Activated naive CD4-positive, alpha-beta T cell treated with anti-CD3 and anti-CD28 coated beads for 36 hours (primary cell): ENCODE measurements around the gene PCP2. TPM values are rescaled to one million over a fixed set of nuclear protein-coding genes. Genes with fewer than 3 reads are reported as not detected.

ENCODE experiments used
- CTCF ChIA-PET: fragments of 350-600 bp; sonication (Branson Sonifier 250); formaldehyde crosslinking; loops from one replicate; lab custom pipeline; 2021; ENCODE audit warnings: antibody characterized with exemption; lab: Charles Lee
- DNase-seq: peaks from one replicate; pipeline ENCODE4 v3.0.0-alpha.2; 2020
- H3K27ac Mint-ChIP-seq: one replicate; pipeline ENCODE4 v1.8.0; 2021; ENCODE audit warnings: mild to moderate bottlenecking, mixed read lengths
- H3K27me3 Mint-ChIP-seq: one replicate; pipeline ENCODE4 v1.8.0; 2021; ENCODE audit warnings: low read depth, mixed read lengths
- H3K36me3 Mint-ChIP-seq: one replicate; pipeline ENCODE4 v1.8.0; 2021; ENCODE audit warnings: low read depth, mixed read lengths
- H3K4me1 Mint-ChIP-seq: one replicate; pipeline ENCODE4 v1.8.0; 2021; ENCODE audit warnings: low read depth, mixed read lengths
- H3K4me3 Mint-ChIP-seq: one replicate; pipeline ENCODE4 v1.8.0; 2021; ENCODE audit warnings: mild to moderate bottlenecking, moderate library complexity, mixed read lengths
- H3K9me3 Mint-ChIP-seq: one replicate; pipeline ENCODE4 v1.8.0; 2021; ENCODE audit warnings: mixed read lengths
- intact Hi-C: fragments of 100-400 bp; cut with micrococcal nuclease; formaldehyde crosslinking; loops from one replicate; pipeline ENCODE4 v1.15.1; 2023
- total RNA-seq, 2 experiments: library from RNA; stranded (reverse); gene quantifications; one replicate each; pipeline ENCODE4 v1.2.3, GENCODE V29; 2021

PCP2 gene
- total RNA-seq, 2 experiments from 2014 or later: 0.64 TPM; not detected in 1

GRCh38 chr19:7611541-7612279 lies 21.8 kb downstream of the PCP2 start:
- Mint-ChIP-seq H3K36me3 (peaks cover 3% of the 10 kb centered on the region), H3K9me3 (no peaks in the 10 kb centered on the region), H3K4me1 (no peaks in the 10 kb centered on the region), H3K27me3 (no peaks in the 10 kb centered on the region), H3K27ac (no peak overlapping the region), H3K4me3 (no peak overlapping the region)
- no peak for DNase-seq
- CTCF ChIA-PET: interaction anchor here (1.1 kb wide), 1 partner anchor 43 kb away, joined by 3 read pairs; no protein-coding TSS in a partner anchor
- intact Hi-C loops: no loop called here

- no peaks in the 10 kb centered on the region for H3K27me3 Mint-ChIP-seq
- H3K4me3 Mint-ChIP-seq: no peak overlapping the region
- H3K27ac Mint-ChIP-seq: no peak overlapping the region
- CTCF ChIA-PET: no interaction called here
- no peaks in the 10 kb centered on the region for H3K9me3 Mint-ChIP-seq
- no peaks in the 10 kb centered on the region for H3K4me1 Mint-ChIP-seq
- no peak for DNase-seq
- H3K36me3 Mint-ChIP-seq: no peaks in the 10 kb centered on the region
- intact Hi-C loops: no loop called here
Measured at GRCh38 chr19:7610491-7611240, 22.9 kb downstream of the PCP2 start.

GRCh38 chr19:7607874-7608560 lies 25.5 kb downstream of the PCP2 start:
- intact Hi-C loops: no loop called here
- CTCF ChIA-PET: interaction anchor here (0.6 kb wide), 1 partner anchor 1579 kb away, joined by 4 read pairs; no protein-coding TSS in a partner anchor
- no peak for DNase-seq
- Mint-ChIP-seq H3K4me3 (no peak overlapping the region), H3K27me3 (no peaks in the 10 kb centered on the region), H3K36me3 (no peaks in the 10 kb centered on the region), H3K9me3 (no peaks in the 10 kb centered on the region), H3K4me1 (no peaks in the 10 kb centered on the region), H3K27ac (no peak overlapping the region)

- Mint-ChIP-seq H3K4me1 (no peaks in the 10 kb centered on the region), H3K9me3 (no peaks in the 10 kb centered on the region), H3K4me3 (no peak overlapping the region), H3K27me3 (no peaks in the 10 kb centered on the region), H3K27ac (no peak overlapping the region), H3K36me3 (no peaks in the 10 kb centered on the region)
- intact Hi-C loops: no loop called here
- no peak for DNase-seq
- CTCF ChIA-PET: no interaction called here
Measured at GRCh38 chr19:7607212-7607873, 26.2 kb downstream of the PCP2 start.

- H3K4me1 Mint-ChIP-seq: no peaks in the 10 kb centered on the region
- DNase-seq: no peak
- H3K27me3 Mint-ChIP-seq: peaks cover 4% of the 10 kb centered on the region
- CTCF ChIA-PET: interaction anchor here (2.0 kb wide), 1 partner anchor 74 kb away, joined by 5 read pairs; the partner anchor contains the start of gene TRAPPC5
- intact Hi-C loops: no loop called here
- H3K4me3 Mint-ChIP-seq: no peak overlapping the region
- no peaks in the 10 kb centered on the region for H3K36me3 Mint-ChIP-seq
- no peak overlapping the region for H3K27ac Mint-ChIP-seq
- H3K9me3 Mint-ChIP-seq: no peaks in the 10 kb centered on the region
Measured at GRCh38 chr19:7606289-7606688, 27.2 kb downstream of the PCP2 start.

GRCh38 chr19:7605490-7606222 lies 27.9 kb downstream of the PCP2 start:
- H3K9me3 Mint-ChIP-seq: no peaks in the 10 kb centered on the region
- intact Hi-C loops: no loop called here
- H3K36me3 Mint-ChIP-seq: no peaks in the 10 kb centered on the region
- no peak overlapping the region for H3K27ac Mint-ChIP-seq
- no peak overlapping the region for H3K4me3 Mint-ChIP-seq
- peaks cover 4% of the 10 kb centered on the region for H3K27me3 Mint-ChIP-seq
- no peaks in the 10 kb centered on the region for H3K4me1 Mint-ChIP-seq
- CTCF ChIA-PET: interaction anchor here (0.8 to 2.0 kb wide), 3 partner anchors 27 to 75 kb away, joined by 3 to 5 read pairs (median 3); partner anchors contain the start of genes PCP2 and TRAPPC5
- DNase-seq: peak; percentile 33

GRCh38 chr19:7603919-7604318 lies 29.6 kb downstream of the PCP2 start:
- H3K4me1 Mint-ChIP-seq: no peaks in the 10 kb centered on the region
- no peak for DNase-seq
- no peak overlapping the region for H3K27ac Mint-ChIP-seq
- no peak overlapping the region for H3K4me3 Mint-ChIP-seq
- H3K9me3 Mint-ChIP-seq: no peaks in the 10 kb centered on the region
- H3K36me3 Mint-ChIP-seq: no peaks in the 10 kb centered on the region
- H3K27me3 Mint-ChIP-seq: peaks cover 4% of the 10 kb centered on the region
- CTCF ChIA-PET: no interaction called here
- intact Hi-C loops: no loop called here

GRCh38 chr19:7602935-7603497 lies 30.5 kb downstream of the PCP2 start:
- Mint-ChIP-seq H3K4me1 (no peaks in the 10 kb centered on the region), H3K4me3 (no peak overlapping the region), H3K27ac (no peak overlapping the region), H3K27me3 (peaks cover 7% of the 10 kb centered on the region), H3K9me3 (no peaks in the 10 kb centered on the region), H3K36me3 (no peaks in the 10 kb centered on the region)
- no peak for DNase-seq
- intact Hi-C loops: no loop called here
- CTCF ChIA-PET: no interaction called here

- Mint-ChIP-seq H3K4me3 (no peak overlapping the region), H3K36me3 (no peaks in the 10 kb centered on the region), H3K4me1 (no peaks in the 10 kb centered on the region), H3K27me3 (peaks cover 12% of the 10 kb centered on the region), H3K9me3 (no peaks in the 10 kb centered on the region), H3K27ac (no peak overlapping the region)
- no peak for DNase-seq
- CTCF ChIA-PET: no interaction called here
- intact Hi-C loops: no loop called here
Measured at GRCh38 chr19:7602240-7602934, 31.1 kb downstream of the PCP2 start.

- Mint-ChIP-seq H3K4me3 (no peak overlapping the region), H3K27ac (no peak overlapping the region), H3K36me3 (no peaks in the 10 kb centered on the region)
Measured at GRCh38 chr19:7600721-7601120, 32.8 kb downstream of the PCP2 start.

GRCh38 chr19:7598180-7598579 lies 35.3 kb downstream of the PCP2 start:
- H3K9me3 Mint-ChIP-seq: no peaks in the 10 kb centered on the region
- peaks cover 26% of the 10 kb centered on the region for H3K27me3 Mint-ChIP-seq
- H3K27ac Mint-ChIP-seq: no peak overlapping the region
- DNase-seq: no peak
- peaks cover 4% of the 10 kb centered on the region for H3K4me1 Mint-ChIP-seq
- intact Hi-C loops: no loop called here
- H3K36me3 Mint-ChIP-seq: no peaks in the 10 kb centered on the region
- H3K4me3 Mint-ChIP-seq: no peak overlapping the region
- CTCF ChIA-PET: interaction anchor here (3.5 kb wide), 1 partner anchor 30 kb away, joined by 16 read pairs; no protein-coding TSS in a partner anchor

More at GRCh38 chr19:7600721-7601120, 32.8 kb downstream of the PCP2 start:
- Mint-ChIP-seq H3K27me3 (peaks cover 16% of the 10 kb centered on the region), H3K9me3 (no peaks in the 10 kb centered on the region), H3K4me1 (no peaks in the 10 kb centered on the region)
- CTCF ChIA-PET: no interaction called here
- DNase-seq: no peak
- intact Hi-C loops: no loop called here
